Glomerular visceral epithelial cell (primary cell): ENCODE measurements around the gene FOS.
A peak's percentile ranks its signal among the peaks of the same experiment; 100 is the strongest.
"Not testable (repeated sequence)": the region's sequence is repeated elsewhere in the genome, so short reads cannot be mapped to it uniquely, and the experiment has no call there.

Experiments used
- DNase-seq: peaks from one replicate; pipeline ENCODE4 v3.0.0-alpha.2; 2016; ENCODE audit errors: extremely low spot score

Gene FOS

GRCh38 chr14:75278422-75279152 is at the start of gene FOS:
Gene FOS (plus strand): TSS chr14:75278828. CDS start chr14:75278983, 155 bp downstream.
- peak; percentile 92 for DNase-seq

DNA sequence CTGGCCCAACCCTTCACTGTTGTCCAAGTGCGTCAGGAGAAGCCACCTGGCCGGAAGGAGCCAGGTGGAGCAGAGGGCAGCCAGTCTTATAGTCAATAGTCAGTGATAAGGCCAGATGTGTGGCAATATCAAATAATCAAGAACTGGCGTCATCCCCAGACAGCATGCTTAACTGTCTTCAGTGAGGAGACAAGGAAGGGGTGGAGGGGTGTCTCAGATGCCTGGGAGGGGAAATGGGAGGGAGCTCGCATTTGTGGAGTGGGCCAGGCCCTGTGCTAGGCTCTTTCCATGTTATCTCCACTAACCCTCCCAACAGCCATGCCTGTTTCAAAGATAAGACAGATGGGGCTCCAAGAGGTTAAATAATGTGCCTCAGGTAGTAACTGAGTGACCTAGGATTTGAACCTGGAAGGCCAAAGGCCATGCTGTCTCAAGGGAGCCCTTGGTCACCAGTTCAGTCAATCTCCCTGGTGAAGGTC is 48.9 kb upstream of the FOS start:
- no peak for DNase-seq

- peak; percentile 94 for DNase-seq
These were observed 48.4 kb upstream of the FOS start for GRCh38 chr14:75230140-75230792.

DNA sequence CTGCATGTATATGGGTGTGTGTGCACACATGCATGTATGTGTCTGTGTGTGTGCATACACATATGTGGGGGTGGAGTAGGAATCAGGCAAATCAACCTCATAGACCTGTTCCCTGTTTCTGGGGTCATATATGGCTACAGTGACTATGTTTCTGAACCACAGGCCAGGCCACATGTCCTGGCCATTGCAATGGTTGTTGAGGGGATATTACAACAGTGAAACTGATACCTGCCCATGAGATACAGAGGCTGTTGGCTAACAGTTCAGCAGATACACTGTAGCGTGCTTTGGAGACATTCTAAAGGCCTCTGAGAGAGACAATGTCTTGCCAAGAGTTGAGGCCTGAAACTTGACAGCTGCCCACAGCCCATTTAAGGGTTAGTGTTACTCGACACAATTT is 47.3 kb upstream of the FOS start:
- no peak for DNase-seq

- DNase-seq: no peak
These were observed 46.4 kb upstream of the FOS start for GRCh38 chr14:75232191-75232590.

- DNase-seq: no peak
These were observed 46.0 kb upstream of the FOS start for GRCh38 chr14:75232597-75232996.

GRCh38 chr14:75234173-75235115 is 44.2 kb upstream of the FOS start:
- peak; percentile 86 for DNase-seq

DNA sequence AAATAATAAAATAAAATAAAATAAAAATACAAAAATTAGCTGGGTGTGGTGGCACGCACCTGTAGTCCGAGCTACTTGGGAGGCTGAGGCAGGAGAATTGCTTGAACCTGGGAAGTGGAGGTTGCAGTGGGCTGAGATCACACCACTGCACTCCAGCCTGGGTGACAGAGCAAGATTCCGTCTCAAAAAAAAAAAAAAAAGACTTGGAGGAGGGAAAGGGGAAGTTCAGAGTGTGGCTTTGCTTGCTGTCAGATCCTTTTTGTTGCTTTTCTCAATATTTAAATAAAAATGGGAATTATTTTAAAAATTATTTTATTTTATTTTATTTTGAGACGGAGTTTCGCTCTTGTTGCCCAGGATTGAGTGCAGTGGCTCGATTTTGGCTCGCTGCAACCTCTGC is 43.4 kb upstream of the FOS start:
- not testable (repeated sequence) for DNase-seq

DNA sequence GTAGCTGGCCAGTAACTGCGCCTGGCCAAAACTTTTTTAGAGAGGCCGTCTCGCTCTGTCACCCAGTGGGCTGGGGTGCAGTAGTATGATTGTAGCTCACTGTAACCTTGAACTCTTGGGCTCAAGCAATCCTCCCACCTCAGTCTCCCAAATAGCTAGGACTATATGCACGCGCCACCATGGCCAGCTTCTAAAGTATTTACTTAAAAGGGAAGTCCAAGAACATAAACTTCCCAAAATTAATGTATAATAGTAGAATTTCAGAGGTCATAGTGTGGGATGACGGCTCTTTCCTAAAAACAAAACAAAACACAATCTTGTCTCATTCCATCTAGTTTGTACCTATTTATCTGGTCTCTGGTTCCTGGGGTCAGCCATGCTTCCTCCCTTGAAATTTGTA is 42.2 kb upstream of the FOS start:
- DNase-seq: no peak

DNA sequence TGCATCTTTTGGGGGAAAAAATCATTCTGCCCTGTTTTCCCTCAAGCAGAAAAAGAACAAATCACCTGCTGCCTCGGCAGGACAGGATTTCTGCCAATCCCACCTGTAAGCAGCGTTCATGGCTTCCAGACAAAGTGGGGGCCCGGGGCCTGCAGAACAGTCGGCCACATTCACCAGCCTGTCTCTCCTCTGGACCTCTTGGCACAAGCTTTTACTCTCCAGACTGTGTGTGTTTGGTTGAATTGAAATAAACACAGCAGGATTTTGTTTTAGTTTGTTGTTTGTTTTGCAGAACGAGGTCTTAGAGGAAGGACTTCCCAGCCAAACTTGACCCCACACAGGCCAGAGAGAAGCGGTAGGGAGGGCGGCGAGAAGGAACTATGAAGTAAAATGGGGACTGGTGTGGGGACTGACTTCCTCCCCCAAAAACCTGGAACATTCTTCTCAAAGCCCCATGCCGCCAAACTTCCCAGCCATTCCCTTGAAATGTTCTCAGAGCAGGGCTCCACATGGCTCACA is 41.7 kb upstream of the FOS start:
- no peak for DNase-seq

- no peak for DNase-seq
These were observed 39.7 kb upstream of the FOS start for GRCh38 chr14:75238756-75239455.

DNA sequence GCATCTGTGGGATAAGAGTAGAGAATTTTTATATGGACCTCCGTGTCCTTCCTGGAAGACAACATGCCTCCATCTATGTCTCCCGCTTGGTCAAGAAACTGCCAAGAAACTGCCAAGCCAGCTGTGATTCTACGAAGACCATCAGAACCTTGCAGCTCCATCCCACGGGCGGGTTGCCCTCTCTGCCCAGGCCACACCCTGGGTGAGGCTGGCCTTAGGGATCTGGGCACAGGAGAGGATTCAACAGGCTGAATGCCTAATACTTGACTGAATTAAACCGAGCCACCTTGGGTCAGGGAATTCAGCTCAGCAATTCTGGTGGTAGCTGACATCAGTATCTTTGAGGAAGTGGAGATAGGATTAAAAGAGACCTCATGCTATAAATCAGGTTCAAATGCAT is 37.8 kb upstream of the FOS start:
- no peak for DNase-seq

DNA sequence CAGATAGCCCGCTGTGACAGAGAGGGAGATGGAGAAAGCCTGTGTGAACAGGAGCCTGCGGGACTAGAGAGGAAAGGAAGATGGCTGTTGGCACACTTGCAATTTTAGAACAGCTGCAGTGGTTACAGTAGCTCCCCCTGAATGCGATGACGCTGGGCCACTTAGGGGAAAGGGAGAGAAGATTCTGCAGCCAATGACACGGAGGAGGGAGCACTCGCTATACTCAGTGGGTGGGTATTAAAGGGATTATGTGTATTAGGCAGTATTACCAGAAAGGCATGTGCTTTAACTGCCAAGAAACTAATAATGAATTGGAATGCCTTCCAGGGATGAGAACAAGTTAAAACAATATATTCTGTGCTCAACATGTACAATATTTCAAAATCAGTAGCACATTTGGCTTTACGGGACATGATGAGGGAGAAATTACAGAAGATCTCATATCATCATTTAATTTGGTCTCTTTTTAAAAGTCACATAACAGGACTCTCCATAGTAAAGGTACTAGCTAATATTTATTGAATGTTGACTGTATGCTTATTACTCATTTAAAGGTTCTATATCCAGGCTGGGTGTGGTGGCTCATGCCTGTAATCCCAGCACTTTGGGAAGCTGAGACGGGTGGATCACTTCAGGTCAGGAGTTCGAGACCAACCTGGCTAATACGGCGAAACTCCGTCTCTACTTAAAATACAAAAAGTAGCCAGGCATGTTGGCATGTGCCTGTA is 35.9 kb upstream of the FOS start:
- no peak for DNase-seq

DNA sequence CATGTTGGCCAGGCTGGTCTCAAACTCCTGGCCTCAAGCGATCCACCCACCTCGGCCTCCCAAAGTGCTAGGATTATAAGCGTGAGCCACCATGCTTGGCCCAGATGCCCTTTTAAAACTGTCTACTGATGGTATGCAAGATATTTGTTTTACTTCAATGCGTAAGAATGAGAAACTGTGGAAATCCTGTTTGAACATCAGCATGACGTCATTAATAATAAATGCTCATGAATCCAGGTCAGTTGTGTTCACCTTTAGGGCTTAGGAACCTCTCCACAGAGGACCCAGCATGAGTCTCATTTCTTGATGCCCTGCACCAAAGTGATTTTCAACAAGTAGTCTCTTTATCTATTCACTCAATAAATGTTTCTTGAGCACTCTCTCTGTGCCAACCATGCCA is 34.5 kb upstream of the FOS start:
- DNase-seq: no peak

DNA sequence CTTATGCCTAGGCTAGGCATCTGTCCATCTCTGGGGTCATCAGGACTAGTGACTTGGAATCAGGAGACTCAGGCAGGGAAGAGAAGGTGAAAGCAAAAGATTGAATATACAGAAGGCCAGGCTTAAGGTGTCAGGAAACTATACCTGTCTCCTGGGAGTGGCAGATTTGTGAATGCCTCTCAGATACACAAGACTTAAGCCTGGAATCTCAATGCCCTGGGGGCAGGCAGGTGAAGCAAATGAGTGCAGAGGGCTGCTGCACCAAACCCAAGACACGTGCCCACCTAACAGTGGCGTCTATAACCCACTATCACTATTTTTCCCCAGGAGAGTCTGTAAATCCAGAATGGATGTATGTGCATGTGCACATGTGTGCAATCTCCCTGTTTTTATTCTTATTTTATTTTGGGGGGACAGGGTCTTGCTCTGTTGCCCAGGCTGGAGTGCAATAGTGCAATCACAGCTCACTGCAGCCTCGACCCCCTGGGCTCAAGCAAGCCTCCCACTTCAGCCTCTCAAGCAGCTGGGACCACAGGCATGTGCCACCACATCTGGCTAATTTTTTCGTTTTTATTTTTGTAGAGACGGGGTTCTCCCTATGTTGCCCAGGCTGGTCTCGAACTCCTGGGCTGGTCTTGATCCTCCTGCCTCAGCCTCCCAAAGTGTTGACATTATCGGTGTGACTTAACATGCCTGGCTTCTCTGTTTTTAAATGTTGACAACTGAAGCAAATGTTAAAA is 31.9 kb upstream of the FOS start:
- no peak for DNase-seq

- DNase-seq: no peak
These were observed 31.2 kb upstream of the FOS start for GRCh38 chr14:75247286-75247922.

- no peak for DNase-seq
These were observed 30.7 kb upstream of the FOS start for GRCh38 chr14:75247939-75248338.

DNA sequence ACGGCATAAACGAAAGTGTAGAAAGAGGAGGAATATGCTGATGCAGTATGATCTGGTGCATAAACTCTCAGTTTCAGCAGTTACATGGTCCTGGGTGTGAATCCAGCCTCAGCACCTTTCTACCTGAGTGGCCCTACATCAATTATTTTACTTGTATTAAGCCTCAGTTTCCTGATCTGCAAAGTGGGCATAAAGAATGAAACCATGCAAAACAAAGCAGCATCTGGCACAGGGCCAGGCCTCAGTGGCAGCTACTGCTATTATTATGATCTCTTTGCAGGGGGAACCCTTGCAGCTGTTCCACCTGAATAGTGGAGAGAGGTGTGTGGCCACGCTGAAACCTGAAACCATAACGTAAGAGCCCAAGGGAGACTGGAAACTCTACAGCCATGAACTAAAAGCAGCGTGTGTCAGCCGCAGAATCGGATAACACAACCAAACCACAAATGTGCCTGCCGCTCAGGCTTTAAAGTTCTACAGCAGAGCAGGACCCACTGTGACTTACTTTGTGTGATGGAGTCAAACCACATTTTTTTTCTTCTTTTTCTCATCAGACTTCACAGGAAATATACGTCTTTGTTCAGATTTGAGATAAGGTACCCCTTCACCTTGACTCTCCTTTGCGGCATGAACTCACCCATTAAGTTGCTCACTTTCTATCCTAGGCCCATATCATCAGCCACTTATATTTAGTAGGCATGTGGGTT is 29.2 kb upstream of the FOS start:
- no peak for DNase-seq

GRCh38 chr14:75249958-75250336 is 28.7 kb upstream of the FOS start:
- no peak for DNase-seq
